HL-60 (cell line): ENCODE measurements around the gene RIN1.
A peak's percentile ranks its signal among the peaks of the same experiment; 100 is the strongest.

Experiments used
- DNase-seq, 2 experiments: peaks; one replicate each; pipeline ENCODE4 v3.0.0-alpha.2; 2010 to 2020; ENCODE audit warnings: low read depth in 1 of 2, low spot score in 1 of 2
- H3K27ac ChIP-seq: fragments of 250-450 bp; sonication (Bioruptor Pico); replicated peaks from 2 replicates; pipeline ENCODE4 v1.5.1; 2020; ENCODE audit warnings: mild to moderate bottlenecking, moderate library complexity
- H3K27me3 ChIP-seq: fragments of 250-450 bp; sonication (Bioruptor Pico); 2 replicates; pipeline ENCODE4 v1.5.1; 2021; ENCODE audit warnings: mild to moderate bottlenecking, moderate library complexity; ENCODE audit not compliant: insufficient read depth, poor library complexity, severe bottlenecking
- H3K4me3 ChIP-seq: replicated peaks from 2 replicates; pipeline ENCODE4 v1.5.1; 2011; ENCODE audit warnings: mild to moderate bottlenecking, control low read depth, low read length; ENCODE audit not compliant: insufficient read depth
- GABPA ChIP-seq: IDR thresholded peaks from 2 replicates; pipeline ENCODE4 v1.6.1; 2012; ENCODE audit warnings: low read depth
- POLR2AphosphoS5 ChIP-seq: IDR thresholded peaks from 2 replicates; pipeline ENCODE4 v1.6.1; 2012; ENCODE audit warnings: low read depth
- REST ChIP-seq: IDR thresholded peaks from 2 replicates; pipeline ENCODE4 v1.6.1; 2012; ENCODE audit warnings: low read depth; ENCODE audit not compliant: insufficient replicate concordance
- SPI1 ChIP-seq: IDR thresholded peaks from 2 replicates; pipeline ENCODE4 v1.6.1; 2012; ENCODE audit warnings: low read depth, mild to moderate bottlenecking, borderline replicate concordance
- TF ChIP-seq, protein P1 (sequence below): IDR thresholded peaks from one replicate; pipeline ENCODE4 v1.5.1; 2011; ENCODE audit warnings: low read length, control low read depth, inconsistent platforms; ENCODE audit not compliant: insufficient read depth

The RIN1 gene

GRCh38 chr11:66290330-66290621 is 46.0 kb downstream of the RIN1 start:
- DNase-seq: no peak
- no peak overlapping the region for H3K4me3 ChIP-seq
- peaks cover 17% of the 10 kb centered on the region for H3K27me3 ChIP-seq
- H3K27ac ChIP-seq: no peak overlapping the region
- TF ChIP-seq, protein P1, sequence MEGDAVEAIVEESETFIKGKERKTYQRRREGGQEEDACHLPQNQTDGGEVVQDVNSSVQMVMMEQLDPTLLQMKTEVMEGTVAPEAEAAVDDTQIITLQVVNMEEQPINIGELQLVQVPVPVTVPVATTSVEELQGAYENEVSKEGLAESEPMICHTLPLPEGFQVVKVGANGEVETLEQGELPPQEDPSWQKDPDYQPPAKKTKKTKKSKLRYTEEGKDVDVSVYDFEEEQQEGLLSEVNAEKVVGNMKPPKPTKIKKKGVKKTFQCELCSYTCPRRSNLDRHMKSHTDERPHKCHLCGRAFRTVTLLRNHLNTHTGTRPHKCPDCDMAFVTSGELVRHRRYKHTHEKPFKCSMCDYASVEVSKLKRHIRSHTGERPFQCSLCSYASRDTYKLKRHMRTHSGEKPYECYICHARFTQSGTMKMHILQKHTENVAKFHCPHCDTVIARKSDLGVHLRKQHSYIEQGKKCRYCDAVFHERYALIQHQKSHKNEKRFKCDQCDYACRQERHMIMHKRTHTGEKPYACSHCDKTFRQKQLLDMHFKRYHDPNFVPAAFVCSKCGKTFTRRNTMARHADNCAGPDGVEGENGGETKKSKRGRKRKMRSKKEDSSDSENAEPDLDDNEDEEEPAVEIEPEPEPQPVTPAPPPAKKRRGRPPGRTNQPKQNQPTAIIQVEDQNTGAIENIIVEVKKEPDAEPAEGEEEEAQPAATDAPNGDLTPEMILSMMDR: no peak
- no peak for TF ChIP-seq REST
- TF ChIP-seq SPI1: no peak
- TF ChIP-seq GABPA: no peak
- no peak for TF ChIP-seq POLR2AphosphoS5

GRCh38 chr11:66289548-66290329 is 46.5 kb downstream of the RIN1 start:
- Histone ChIP-seq H3K27ac (peak overlapping the region; percentile 44), H3K27me3 (peaks cover 17% of the 10 kb centered on the region), H3K4me3 (peak overlapping the region; percentile 58)
- DNase-seq: peak in 1 of 2 experiments; percentile 69
- TF ChIP-seq REST: peak; percentile 99
- TF ChIP-seq POLR2AphosphoS5: no peak

GRCh38 chr11:66288671-66289547 is 47.3 kb downstream of the RIN1 start, which contains the start of gene YIF1A:
TSS of gene YIF1A (minus strand) at chr11:66289143. CDS start at chr11:66288985, 158 bp downstream.
- TF ChIP-seq, protein P1: no peak
- peak; percentile 81 for TF ChIP-seq POLR2AphosphoS5
- peak; percentile 73; the same call in 1 of the 2 replicates for TF ChIP-seq GABPA
- Histone ChIP-seq H3K27me3 (peaks cover 17% of the 10 kb centered on the region), H3K4me3 (peak within 1 kb of the TSS; percentile 90), H3K27ac (peak within 1 kb of the TSS; percentile 60)
- peak; percentile 99 to 100 for DNase-seq
